ENCODE measurements around the gene EDN3. TPM values are rescaled to one million over a fixed set of nuclear protein-coding genes. Genes with fewer than 3 reads are reported as not detected.

Gene EDN3
- total and polyA plus RNA-seq, 2 donors (not counting 3 experiments of a cell fraction or from before 2014, with no cell fraction given): not detected

GRCh38 chr20:59328071-59328470 is 27.7 kb downstream of the EDN3 start:
- H3K27ac ChIP-seq (ENCODE audit: insufficient read depth, low read depth, low read length): no peak overlapping the region
- no peaks in the 10 kb centered on the region for H3K79me2 ChIP-seq (ENCODE audit: control insufficient read depth, insufficient read depth, low read length)
- H3K9me3 ChIP-seq (replicated peaks; ENCODE audit: control insufficient read depth, insufficient read depth, low read length): no peaks in the 10 kb centered on the region
- H2AFZ ChIP-seq (ENCODE audit: low read depth, low read length): no peak overlapping the region
- no peaks in the 10 kb centered on the region for H3K9me1 ChIP-seq (replicated peaks; ENCODE audit: control insufficient read depth, extremely low read depth, insufficient read depth, low read length)
- no peaks in the 10 kb centered on the region for H3K36me3 ChIP-seq (ENCODE audit: control insufficient read depth in 2 of 2, extremely low read depth in 1 of 2, insufficient read depth in 2 of 2, low read length in 2 of 2)
- no peaks in the 10 kb centered on the region for H3K4me1 ChIP-seq (ENCODE audit: control insufficient read depth, extremely low read depth, insufficient read depth, low read length)
- no peaks in the 10 kb centered on the region for H4K20me1 ChIP-seq (replicated peaks; ENCODE audit: control insufficient read depth, extremely low read depth, insufficient read depth, low read length)
- H3K9ac ChIP-seq (replicated peaks; ENCODE audit: extremely low read depth, insufficient read depth, low read length): no peak overlapping the region
- BruUV-seq (replicated peaks): no TSS peak
- TF ChIP-seq GATA2 (IDR thresholded peaks at IDR 0.05; ENCODE audit: insufficient read depth, insufficient read length, low read depth, low read length): no peak
- TF ChIP-seq JUN (IDR thresholded peaks at IDR 0.05; ENCODE audit: borderline replicate concordance, insufficient read depth, insufficient read length, low read depth): no peak
- TF ChIP-seq POLR2A (IDR thresholded peaks at IDR 0.05; ENCODE audit: low read depth, low read length): no peak
- no peak for TF ChIP-seq EZH2 (IDR thresholded peaks at IDR 0.05; ENCODE audit: borderline replicate concordance, low read depth, low read length, severe bottlenecking)
- TF ChIP-seq FOS (IDR thresholded peaks at IDR 0.05; ENCODE audit: borderline replicate concordance, insufficient read depth, low read length): no peak
- dilution Hi-C loops (cut with MboI; ENCODE audit: extremely low pct_ligation_motif_present, low sequenced_read_pairs): no loop called here
- intact Hi-C loops (cut with micrococcal nuclease): no loop called here
- no peak overlapping the region for H3K4me3 ChIP-seq (replicated peaks in 1 of 3; ENCODE audit: insufficient read depth in 1 of 3, low read depth in 1 of 3, low read length in 3 of 3)
- H3K27me3 ChIP-seq (ENCODE audit: control insufficient read depth in 2 of 2, insufficient read depth in 2 of 2, low read length in 2 of 2): no peaks in the 10 kb centered on the region
- ChIA-PET CTCF (no interaction called here), POLR2A (no interaction called here)
- no peak for DNase-seq (ENCODE audit: low read depth, low spot score)
- no peak overlapping the region for H3K4me2 ChIP-seq (ENCODE audit: insufficient read depth, low read length)
- no peak for FAIRE-seq

GRCh38 chr20:59331721-59332329 is 31.4 kb downstream of the EDN3 start:
- no peak overlapping the region for H3K4me3 ChIP-seq (replicated peaks in 1 of 3; ENCODE audit: insufficient read depth in 1 of 3, low read depth in 1 of 3, low read length in 3 of 3)
- ChIA-PET POLR2A (no interaction called here), CTCF (no interaction called here)
- no peaks in the 10 kb centered on the region for H3K79me2 ChIP-seq (ENCODE audit: control insufficient read depth, insufficient read depth, low read length)
- H2AFZ ChIP-seq (ENCODE audit: low read depth, low read length): no peak overlapping the region
- H3K36me3 ChIP-seq (ENCODE audit: control insufficient read depth in 2 of 2, extremely low read depth in 1 of 2, insufficient read depth in 2 of 2, low read length in 2 of 2): no peaks in the 10 kb centered on the region
- BruUV-seq (replicated peaks): no TSS peak
- H3K9ac ChIP-seq (replicated peaks; ENCODE audit: extremely low read depth, insufficient read depth, low read length): no peak overlapping the region
- H3K4me2 ChIP-seq (ENCODE audit: insufficient read depth, low read length): no peak overlapping the region
- H3K4me1 ChIP-seq (ENCODE audit: control insufficient read depth, extremely low read depth, insufficient read depth, low read length): no peaks in the 10 kb centered on the region
- no peak for FAIRE-seq
- intact Hi-C loops (cut with micrococcal nuclease): no loop called here
- no peak overlapping the region for H3K27ac ChIP-seq (ENCODE audit: insufficient read depth, low read depth, low read length)
- no peaks in the 10 kb centered on the region for H3K9me3 ChIP-seq (replicated peaks; ENCODE audit: control insufficient read depth, insufficient read depth, low read length)
- no peaks in the 10 kb centered on the region for H3K27me3 ChIP-seq (ENCODE audit: control insufficient read depth in 2 of 2, insufficient read depth in 2 of 2, low read length in 2 of 2)
- dilution Hi-C loops (cut with MboI; ENCODE audit: extremely low pct_ligation_motif_present, low sequenced_read_pairs): no loop called here
- DNase-seq (ENCODE audit: low read depth, low spot score): no peak
- TF ChIP-seq CTCF (IDR thresholded peaks at IDR 0.05; ENCODE audit: extremely low read depth in 1 of 2, insufficient read depth in 1 of 2, low read depth in 1 of 2, low read length in 2 of 2) (no peak), MAX (IDR thresholded peaks at IDR 0.05; ENCODE audit: insufficient read depth, insufficient read length) (no peak), MYC (IDR thresholded peaks at IDR 0.05; ENCODE audit: low read depth, low read length) (no peak), POLR2AphosphoS5 (IDR thresholded peaks at IDR 0.05; ENCODE audit: insufficient read depth, low read depth, low read length) (no peak), FOS (IDR thresholded peaks at IDR 0.05; ENCODE audit: borderline replicate concordance, insufficient read depth, low read length) (no peak), EZH2 (IDR thresholded peaks at IDR 0.05; ENCODE audit: borderline replicate concordance, low read depth, low read length, severe bottlenecking) (no peak), JUN (IDR thresholded peaks at IDR 0.05; ENCODE audit: borderline replicate concordance, insufficient read depth, insufficient read length, low read depth) (no peak), POLR2A (IDR thresholded peaks at IDR 0.05; ENCODE audit: low read depth, low read length) (no peak), GATA2 (IDR thresholded peaks at IDR 0.05; ENCODE audit: insufficient read depth, insufficient read length, low read depth, low read length) (no peak)
- no peaks in the 10 kb centered on the region for H4K20me1 ChIP-seq (replicated peaks; ENCODE audit: control insufficient read depth, extremely low read depth, insufficient read depth, low read length)
- no peaks in the 10 kb centered on the region for H3K9me1 ChIP-seq (replicated peaks; ENCODE audit: control insufficient read depth, extremely low read depth, insufficient read depth, low read length)

All from endothelial cell of umbilical vein (primary cell).